A673 (cell line): ENCODE results near the gene EDNRA. TPM values are rescaled to one million over a fixed set of nuclear protein-coding genes. Genes with fewer than 3 reads are reported as not detected.

ENCODE experiments used
- BruUV-seq: library from RNA; stranded (reverse); fragments of 400-500 nt; replicated peaks from 2 replicates; lab custom pipeline; 2021; lab: Mats Ljungman, UMichigan
- CTCF ChIA-PET: fragments of 300-600 bp; sonication (Branson Sonifier 250); formaldehyde crosslinking; loops from one replicate; lab custom pipeline; 2022; ENCODE audit warnings: antibody characterized with exemption; lab: Charles Lee
- POLR2A ChIA-PET: fragments of 300-600 bp; sonication (Branson Sonifier 250); formaldehyde crosslinking; loops from one replicate; lab custom pipeline; 2022; ENCODE audit warnings: antibody characterized with exemption; ENCODE audit not compliant: low non-redundant PET; lab: Charles Lee
- DNase-seq: peaks from one replicate; pipeline ENCODE4 v3.0.0-alpha.2; 2015; ENCODE audit warnings: low spot score
- H3K27ac ChIP-seq: fragments of 200-600 bp; sonication (generic); 2 replicates; pipeline ENCODE4 v1.5.1; 2016; ENCODE audit warnings: mixed run types, low read depth, mild to moderate bottlenecking, mixed read lengths, antibody characterized with exemption, low read length; ENCODE audit not compliant: poor library complexity, severe bottlenecking
- H3K27me3 ChIP-seq: fragments of 200-600 bp; sonication (generic); replicated peaks from 2 replicates; pipeline ENCODE4 v1.6.1; 2017; ENCODE audit warnings: mixed run types, low read depth, mild to moderate bottlenecking, mixed read lengths, antibody characterized with exemption, low read length; ENCODE audit not compliant: insufficient read depth, poor library complexity
- H3K36me3 ChIP-seq: fragments of 200-600 bp; sonication (generic); 2 replicates; pipeline ENCODE4 v1.6.1; 2016; ENCODE audit warnings: mixed run types, mild to moderate bottlenecking, mixed read lengths, antibody characterized with exemption, low read length; ENCODE audit not compliant: insufficient read depth, poor library complexity, severe bottlenecking
- H3K4me1 ChIP-seq: fragments of 200-600 bp; sonication (generic); 2 replicates; pipeline ENCODE4 v1.6.1; 2017; ENCODE audit warnings: mixed run types, mild to moderate bottlenecking, mixed read lengths, antibody characterized with exemption, low read length; ENCODE audit not compliant: insufficient read depth, poor library complexity, severe bottlenecking
- H3K4me3 ChIP-seq: fragments of 200-600 bp; sonication (generic); 2 replicates; pipeline ENCODE4 v1.5.1; 2016; ENCODE audit warnings: low read depth, mixed run types, mild to moderate bottlenecking, mixed read lengths, low read length; ENCODE audit not compliant: poor library complexity, severe bottlenecking
- H3K9me3 ChIP-seq: fragments of 200-600 bp; sonication (generic); 2 replicates; pipeline ENCODE4 v1.6.1; 2016; ENCODE audit warnings: mixed run types, low read depth, mild to moderate bottlenecking, mixed read lengths, antibody characterized with exemption, low read length; ENCODE audit not compliant: poor library complexity, severe bottlenecking
- EZH2 ChIP-seq: fragments of 200-600 bp; sonication (generic); IDR thresholded peaks from 2 replicates; pipeline ENCODE4 v1.6.1; 2017; ENCODE audit warnings: borderline replicate concordance, low read depth, mild to moderate bottlenecking, mixed read lengths, antibody characterized with exemption, low read length; ENCODE audit not compliant: poor library complexity, severe bottlenecking
- intact Hi-C: fragments of 100-400 bp; cut with micrococcal nuclease; formaldehyde crosslinking; loops from one replicate; pipeline ENCODE4 v1.10.0; 2022; ENCODE audit not compliant: unreplicated experiment
- total RNA-seq: library from RNA; stranded (reverse); gene quantifications from 2 replicates; pipeline ENCODE4 v1.2.3, GENCODE V29; 2021
- TF ChIP-seq, protein P1 (sequence below): fragments of 300-800, 200-600 bp; sonication (generic); conservative IDR thresholded peaks from 2 replicates; pipeline ENCODE4 v1.5.1; 2017; ENCODE audit warnings: low read depth, mild to moderate bottlenecking, antibody characterized with exemption, low read length, moderate library complexity, mixed read lengths

Gene EDNRA
- total RNA-seq, 1 experiment from 2014 or later: 23.9 TPM

DNA sequence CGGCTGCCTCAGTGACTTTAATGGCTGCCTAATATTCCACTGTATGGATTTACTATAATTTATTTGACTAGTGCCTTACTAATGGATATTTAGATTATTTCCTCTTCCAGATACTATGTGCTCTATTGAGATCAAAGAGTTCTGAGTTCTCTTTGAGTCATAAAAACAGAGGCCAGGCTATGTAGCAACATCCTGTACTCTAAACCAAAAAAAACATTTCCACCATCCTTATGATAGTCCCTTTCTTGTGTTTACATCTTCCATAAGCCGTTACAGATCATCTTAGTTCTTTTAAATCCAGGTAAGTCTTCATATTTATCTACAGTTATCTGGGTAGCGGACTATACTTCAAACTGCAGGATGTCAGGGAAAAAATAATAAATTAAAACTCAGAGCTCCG lies 79.7 kb downstream of the EDNRA start:
- intact Hi-C loops: no loop called here
- H3K27me3 ChIP-seq: no peaks in the 10 kb centered on the region
- H3K4me3 ChIP-seq: no peak overlapping the region
- TF ChIP-seq EZH2: no peak
- TF ChIP-seq, protein P1, sequence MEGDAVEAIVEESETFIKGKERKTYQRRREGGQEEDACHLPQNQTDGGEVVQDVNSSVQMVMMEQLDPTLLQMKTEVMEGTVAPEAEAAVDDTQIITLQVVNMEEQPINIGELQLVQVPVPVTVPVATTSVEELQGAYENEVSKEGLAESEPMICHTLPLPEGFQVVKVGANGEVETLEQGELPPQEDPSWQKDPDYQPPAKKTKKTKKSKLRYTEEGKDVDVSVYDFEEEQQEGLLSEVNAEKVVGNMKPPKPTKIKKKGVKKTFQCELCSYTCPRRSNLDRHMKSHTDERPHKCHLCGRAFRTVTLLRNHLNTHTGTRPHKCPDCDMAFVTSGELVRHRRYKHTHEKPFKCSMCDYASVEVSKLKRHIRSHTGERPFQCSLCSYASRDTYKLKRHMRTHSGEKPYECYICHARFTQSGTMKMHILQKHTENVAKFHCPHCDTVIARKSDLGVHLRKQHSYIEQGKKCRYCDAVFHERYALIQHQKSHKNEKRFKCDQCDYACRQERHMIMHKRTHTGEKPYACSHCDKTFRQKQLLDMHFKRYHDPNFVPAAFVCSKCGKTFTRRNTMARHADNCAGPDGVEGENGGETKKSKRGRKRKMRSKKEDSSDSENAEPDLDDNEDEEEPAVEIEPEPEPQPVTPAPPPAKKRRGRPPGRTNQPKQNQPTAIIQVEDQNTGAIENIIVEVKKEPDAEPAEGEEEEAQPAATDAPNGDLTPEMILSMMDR: no peak
- no peaks in the 10 kb centered on the region for H3K9me3 ChIP-seq
- no peaks in the 10 kb centered on the region for H3K4me1 ChIP-seq
- H3K27ac ChIP-seq: no peak overlapping the region
- CTCF ChIA-PET: no interaction called here
- DNase-seq: no peak
- POLR2A ChIA-PET: no interaction called here
- BruUV-seq: no TSS peak
- H3K36me3 ChIP-seq: no peaks in the 10 kb centered on the region

DNA sequence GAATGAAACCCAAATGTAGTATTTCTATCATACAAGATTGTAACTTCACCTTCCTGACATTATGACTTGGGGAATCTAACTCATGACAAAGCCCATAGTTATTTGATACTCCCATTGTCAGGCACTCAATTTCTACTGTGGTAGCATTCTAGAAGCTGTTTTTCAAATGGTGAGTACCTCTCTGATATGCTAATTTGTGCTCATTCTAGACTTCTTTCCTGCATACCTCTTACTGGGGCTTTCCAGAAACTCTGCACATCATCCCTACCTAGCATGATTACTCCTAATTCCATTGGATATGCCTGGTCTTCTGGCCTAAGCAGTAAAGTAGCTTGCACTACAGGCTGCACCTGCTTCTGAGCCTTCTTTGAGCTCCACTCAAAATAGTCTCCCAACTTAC lies 85.9 kb downstream of the EDNRA start:
- ChIA-PET CTCF (no interaction called here), POLR2A (no interaction called here)
- Histone ChIP-seq H3K9me3 (peaks cover 4% of the 10 kb centered on the region), H3K4me3 (no peak overlapping the region), H3K27ac (no peak overlapping the region), H3K4me1 (no peaks in the 10 kb centered on the region), H3K36me3 (no peaks in the 10 kb centered on the region), H3K27me3 (no peaks in the 10 kb centered on the region)
- intact Hi-C loops: no loop called here
- no TSS peak for BruUV-seq
- DNase-seq: no peak
- TF ChIP-seq, protein P1: no peak

DNA sequence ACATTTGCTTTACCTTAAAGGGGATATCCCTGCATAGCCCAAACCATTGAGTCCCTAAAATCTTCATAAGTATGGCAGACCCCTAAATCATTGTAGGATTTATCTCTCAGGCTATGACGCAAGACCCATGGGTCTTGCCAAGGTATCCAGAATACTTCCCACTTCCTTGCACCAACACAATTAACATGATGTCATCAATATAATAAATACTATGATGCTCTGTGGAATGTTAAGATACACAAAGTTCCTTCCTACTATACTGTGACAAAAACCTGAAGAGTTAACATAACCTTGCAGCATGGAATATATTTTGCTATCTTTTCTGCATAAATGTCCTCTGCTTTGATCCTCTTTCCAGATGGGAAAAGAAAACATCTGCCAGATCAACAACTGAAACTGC lies 86.4 kb downstream of the EDNRA start:
- TF ChIP-seq, protein P1: no peak
- no peak for TF ChIP-seq EZH2
- no peaks in the 10 kb centered on the region for H3K4me1 ChIP-seq
- H3K9me3 ChIP-seq: peaks cover 4% of the 10 kb centered on the region
- ChIA-PET CTCF (no interaction called here), POLR2A (no interaction called here)
- intact Hi-C loops: no loop called here
- no TSS peak for BruUV-seq
- no peak overlapping the region for H3K27ac ChIP-seq
- H3K4me3 ChIP-seq: no peak overlapping the region
- no peak for DNase-seq
- no peaks in the 10 kb centered on the region for H3K36me3 ChIP-seq
- H3K27me3 ChIP-seq: no peaks in the 10 kb centered on the region
